T1000 (cell line): ENCODE results near the gene ANXA3.
A peak's percentile ranks its signal among the peaks of the same experiment; 100 is the strongest.

Source experiments
- DNase-seq: peaks from one replicate; lab custom pipeline; 2025; ENCODE audit warnings: mixed read lengths; lab: John Stamatoyannopoulos, UW

The ANXA3 gene

GRCh38 chr4:78644744-78645330 lies 93.3 kb downstream of the ANXA3 start:
- DNase-seq: peak; percentile 6

DNA sequence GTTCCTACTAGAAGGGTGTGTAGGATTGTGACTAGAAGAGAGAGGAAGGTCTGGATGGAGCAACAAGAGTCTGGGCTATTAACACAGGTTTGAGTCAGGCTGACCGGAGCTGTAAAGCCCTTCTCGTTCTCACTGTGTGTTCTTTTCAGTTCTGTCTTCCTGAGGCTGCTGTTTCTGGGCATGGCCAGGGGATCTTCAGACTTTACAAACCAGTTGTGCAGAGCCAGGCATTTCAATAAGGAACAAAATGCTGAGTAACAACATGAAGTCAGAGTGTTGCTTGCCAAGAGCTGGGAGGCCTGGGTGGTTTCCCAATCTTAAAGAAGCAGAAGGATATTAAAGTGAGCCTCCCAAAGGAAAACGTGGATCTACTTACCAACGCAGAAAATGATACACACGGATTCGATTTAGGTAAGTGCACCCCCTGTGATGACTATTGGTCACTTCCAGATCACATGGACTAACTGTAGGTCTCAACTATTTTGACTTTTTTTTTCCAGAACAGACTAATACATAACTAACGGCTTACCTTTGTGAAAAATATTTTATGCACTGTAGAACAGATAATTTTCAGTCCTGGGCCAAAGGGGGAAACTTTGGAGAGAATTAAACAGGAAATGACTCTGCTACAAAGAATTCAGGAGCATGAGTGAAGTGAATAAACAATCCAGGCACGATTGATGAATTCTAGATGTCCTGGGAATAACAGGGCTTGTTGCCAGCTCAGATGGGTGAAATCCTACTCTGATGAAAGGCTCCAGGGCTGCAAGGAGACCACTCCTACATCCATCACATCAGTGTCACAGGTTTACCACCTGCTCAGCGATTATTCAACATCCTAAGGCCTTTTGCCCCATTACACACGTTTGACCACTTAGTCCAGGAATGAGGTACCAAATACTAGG lies 94.5 kb downstream of the ANXA3 start:
- DNase-seq: peak; percentile 60

DNA sequence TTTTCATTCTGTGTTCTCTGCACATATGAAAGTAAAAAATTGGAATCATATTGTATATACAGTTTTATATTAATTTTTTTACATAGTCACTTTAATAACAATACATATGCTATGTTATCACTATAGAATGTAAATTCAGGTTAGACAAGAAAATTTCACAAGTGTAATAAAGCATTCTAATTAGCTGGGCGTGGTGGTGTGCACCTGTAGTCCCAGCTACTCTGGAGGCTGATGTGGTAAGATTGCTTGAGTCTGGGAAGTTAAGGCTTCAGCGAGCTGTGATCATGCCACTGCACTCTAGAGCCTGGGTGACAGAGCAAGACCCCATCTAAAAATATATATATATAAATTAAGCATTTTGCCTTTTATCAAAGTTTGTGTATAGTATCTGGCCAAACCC lies 95.7 kb downstream of the ANXA3 start:
- DNase-seq: no peak

DNA sequence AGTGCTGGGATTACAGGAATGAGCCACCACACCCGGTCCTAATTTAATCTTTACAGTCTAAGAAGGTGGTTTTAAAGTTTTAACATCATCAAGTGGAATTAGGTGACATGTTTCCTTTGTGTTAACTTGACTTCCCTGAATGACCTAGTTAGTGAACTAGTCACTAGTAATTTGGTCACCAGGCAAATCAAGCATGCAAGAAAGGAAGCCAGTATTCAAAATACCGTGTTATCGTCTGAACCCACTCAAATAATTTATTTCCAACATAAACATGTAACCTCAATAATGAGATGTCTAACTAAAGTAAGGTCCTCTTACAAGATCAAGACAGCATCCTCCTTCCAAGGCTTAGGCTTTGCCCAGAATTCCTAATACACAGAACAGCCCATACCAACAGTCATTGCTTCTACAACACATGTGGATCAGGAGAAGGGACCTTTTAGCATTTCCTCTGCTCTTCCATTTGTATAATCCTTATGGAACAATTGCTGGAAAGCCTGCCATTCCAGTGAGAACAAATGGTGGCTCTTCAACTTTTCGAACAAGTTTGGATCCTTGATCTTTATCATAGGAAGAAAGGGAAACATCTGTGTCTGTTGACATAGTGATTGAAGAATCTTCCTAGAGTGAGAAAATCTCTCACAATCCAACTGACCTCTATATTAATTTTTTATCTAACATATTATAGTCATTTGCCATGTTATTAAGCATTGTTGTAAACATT lies 97.2 kb downstream of the ANXA3 start:
- no peak for DNase-seq

DNA sequence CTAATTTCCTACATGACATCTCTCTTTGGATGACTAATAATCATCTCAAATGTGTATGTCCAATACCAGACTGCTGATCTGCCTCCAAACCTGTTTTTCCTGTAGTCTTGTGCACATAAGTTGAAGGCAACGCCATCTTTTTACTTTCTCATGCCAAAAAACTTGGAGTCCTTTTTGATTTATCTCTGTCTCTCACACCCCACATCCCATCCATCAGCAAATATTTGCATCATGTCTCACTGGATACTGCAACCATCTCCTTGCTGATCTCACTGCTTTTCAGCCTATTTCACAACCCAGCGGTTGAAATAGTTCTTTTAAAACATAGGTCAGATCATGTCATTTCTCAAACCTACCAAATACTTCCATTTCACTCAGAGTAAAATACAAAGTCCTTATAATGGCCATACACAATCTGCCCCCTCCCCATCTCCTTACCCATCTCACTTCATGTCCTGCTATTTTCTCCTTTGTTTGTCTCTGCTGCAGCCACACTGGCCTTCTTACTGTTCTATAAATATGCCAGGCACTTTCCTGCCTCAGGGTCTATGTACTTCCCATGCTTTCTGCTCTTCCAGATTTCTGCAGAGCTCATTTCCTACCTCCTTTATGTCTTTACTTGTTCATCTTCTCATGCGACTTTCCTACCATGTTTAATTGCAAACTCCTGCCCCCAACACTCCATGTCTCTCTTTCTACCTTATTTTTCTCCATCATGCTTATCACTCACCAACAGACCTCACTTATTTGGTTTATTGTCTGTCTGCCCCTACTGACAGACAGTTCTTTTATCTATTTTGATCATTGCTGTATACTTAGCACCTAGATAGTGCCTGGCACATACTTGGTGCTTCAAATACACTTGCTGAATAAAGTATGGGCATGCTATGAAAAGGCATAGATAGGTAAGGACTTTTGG lies 98.8 kb downstream of the ANXA3 start:
- DNase-seq: peak; percentile 28

- DNase-seq: no peak
Measured at GRCh38 chr4:78651250-78651860, 99.8 kb downstream of the ANXA3 start.

GRCh38 chr4:78652282-78652876 lies 100.8 kb downstream of the ANXA3 start:
- DNase-seq: no peak

DNA sequence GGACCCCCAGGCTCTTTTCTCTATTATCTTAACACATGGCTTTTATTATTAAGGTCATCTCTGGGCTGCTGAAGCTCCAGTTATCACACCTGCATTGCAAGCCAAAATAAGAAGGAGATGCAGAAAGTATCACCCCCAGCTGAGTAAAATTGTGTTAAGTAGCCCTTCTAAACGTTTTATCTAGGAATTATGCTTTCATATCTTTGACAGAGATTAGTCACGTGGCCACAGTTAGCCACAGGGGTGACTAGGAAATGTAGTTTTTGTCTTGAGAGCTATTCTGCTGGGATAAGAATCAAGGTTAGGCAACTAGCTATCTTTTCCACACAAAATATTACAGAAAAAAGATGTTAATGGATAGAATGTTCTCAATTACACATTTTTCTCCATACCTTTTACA lies 102.1 kb downstream of the ANXA3 start:
- no peak for DNase-seq

DNA sequence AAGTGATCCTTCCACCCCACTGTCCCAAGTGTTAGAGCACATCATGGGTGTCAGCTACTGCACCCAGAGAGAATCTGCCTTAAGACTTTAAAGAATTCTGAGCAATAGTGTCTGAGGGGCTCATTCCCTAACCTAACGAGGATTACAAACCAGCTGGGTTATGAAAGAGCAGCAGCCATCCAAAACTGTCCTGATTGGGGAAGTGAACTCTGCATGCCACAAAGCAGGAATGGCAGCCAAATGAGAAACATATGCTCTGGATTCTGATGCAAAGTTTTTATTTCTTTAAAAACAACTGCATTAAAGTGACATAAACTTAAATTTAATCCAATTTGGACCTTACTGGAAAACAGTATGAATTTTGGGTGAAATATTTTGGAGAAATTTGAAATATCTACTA lies 103.2 kb downstream of the ANXA3 start:
- DNase-seq: no peak

- DNase-seq: no peak
Measured at GRCh38 chr4:78656968-78657445, 105.4 kb downstream of the ANXA3 start.

- DNase-seq: no peak
Measured at GRCh38 chr4:78659264-78659663, 107.7 kb downstream of the ANXA3 start.

- no peak for DNase-seq
Measured at GRCh38 chr4:78659665-78660064, 108.1 kb downstream of the ANXA3 start.
